Right lobe of liver (tissue), 6 donors: ENCODE results near the gene PIGP. TPM values are rescaled to one million over a fixed set of nuclear protein-coding genes. Genes with fewer than 3 reads are reported as not detected.
A peak's percentile ranks its signal among the peaks of the same experiment; 100 is the strongest.

Source experiments
- ATAC-seq, 4 donors: fragments of 200-7000 bp; cut with Tn5 transposase; one replicate each; pipeline ENCODE4 v1.9.1; 2020; ENCODE audit warnings: mild to moderate bottlenecking in 4 of 4, moderate library complexity in 4 of 4
- DNase-seq, 3 donors: peaks; one replicate each; pipeline ENCODE4 v3.0.0-alpha.2; 2020
- H3K27ac ChIP-seq, 3 donors: fragments of 200-600 bp; one replicate each; pipeline ENCODE4 v1.8.0; 2022
- H3K27me3 ChIP-seq, 2 donors: fragments of 200-600 bp; one replicate each; pipeline ENCODE4 v1.8.0; 2022
- H3K36me3 ChIP-seq, 4 donors: fragments of 200-600 bp; sonication (generic) in 1 of 4; one replicate each; pipeline versions ENCODE4 v1.5.1 to v1.8.0; 2017 to 2022; ENCODE audit warnings: control low read depth in 1 of 4
- H3K4me1 ChIP-seq, 4 donors: fragments of 200-600 bp; sonication (generic) in 1 of 4; one replicate each; pipeline versions ENCODE4 v1.5.1 to v1.8.0; 2017 to 2022; ENCODE audit warnings: control low read depth in 1 of 4
- H3K4me3 ChIP-seq, 3 donors: fragments of 200-600 bp; one replicate each; pipeline ENCODE4 v1.8.0; 2022
- H3K9me3 ChIP-seq, 4 donors: fragments of 200-600 bp; sonication (generic) in 1 of 4; one replicate each; pipeline versions ENCODE4 v1.5.1 to v1.8.0; 2017 to 2022; ENCODE audit warnings: control low read depth in 1 of 4
- POLR2A ChIP-seq: fragments of 450-650 bp; IDR thresholded peaks from one replicate; pipeline ENCODE4 v1.6.1; 2017; ENCODE audit warnings: antibody characterized with exemption, mild to moderate bottlenecking
- WGBS: methylation state at CpG from one replicate; pipeline ENCODE4 v1.1.6; 2018; ENCODE audit warnings: low coverage, low lambda C conversion rate; ENCODE audit not compliant: insufficient coverage; ENCODE audit errors: missing lambda C conversion rate; 5-methylcytosine and 5-hydroxymethylcytosine counted together
- intact Hi-C, 2 donors: fragments of 100-400 bp; cut with DNase I; formaldehyde crosslinking; loops; one replicate each; pipeline versions ENCODE4 v1.11.2 to v1.14.1; 2022
- total RNA-seq, 6 experiments: library from RNA; depleted of rRNA in 2 of 6; stranded (reverse); fragments of >200 nt in 2 of 6; fragmentation: NEBNext Ultra II Directional in 3 of 6; extraction: Animal tissue kit (Norgen Biotek cat#: 25700) in 3 of 6; gene quantifications; one replicate each; pipeline versions ENCODE4 v1.1.0 to v1.2.4, GENCODE V29; 2016 to 2023
- TF ChIP-seq, protein P1 (sequence below), 4 donors: fragments of 200-600 bp in 3 of 4; fragments of 450-650 bp in 1 of 4; IDR thresholded peaks; one replicate each; pipeline versions ENCODE4 v1.5.1 to v1.8.0; 2016 to 2022; ENCODE audit warnings: antibody characterized with exemption in 4 of 4, mild to moderate bottlenecking in 2 of 4
- donor health status: DM: no; HTN: yes; CAD: no.
- donor health status: DM: no; HTN: no; CAD: no.
- donor health status: DM: no; HTN: no; CAD: no.
- donor health status: DM: no; HTN: yes; CAD: no.
- donor health status: DM: no; HTN: yes; CAD: no.

PIGP gene
- total RNA-seq, 6 experiments from 2014 or later: 11.3 to 19.0 (median 17.3) TPM

DNA sequence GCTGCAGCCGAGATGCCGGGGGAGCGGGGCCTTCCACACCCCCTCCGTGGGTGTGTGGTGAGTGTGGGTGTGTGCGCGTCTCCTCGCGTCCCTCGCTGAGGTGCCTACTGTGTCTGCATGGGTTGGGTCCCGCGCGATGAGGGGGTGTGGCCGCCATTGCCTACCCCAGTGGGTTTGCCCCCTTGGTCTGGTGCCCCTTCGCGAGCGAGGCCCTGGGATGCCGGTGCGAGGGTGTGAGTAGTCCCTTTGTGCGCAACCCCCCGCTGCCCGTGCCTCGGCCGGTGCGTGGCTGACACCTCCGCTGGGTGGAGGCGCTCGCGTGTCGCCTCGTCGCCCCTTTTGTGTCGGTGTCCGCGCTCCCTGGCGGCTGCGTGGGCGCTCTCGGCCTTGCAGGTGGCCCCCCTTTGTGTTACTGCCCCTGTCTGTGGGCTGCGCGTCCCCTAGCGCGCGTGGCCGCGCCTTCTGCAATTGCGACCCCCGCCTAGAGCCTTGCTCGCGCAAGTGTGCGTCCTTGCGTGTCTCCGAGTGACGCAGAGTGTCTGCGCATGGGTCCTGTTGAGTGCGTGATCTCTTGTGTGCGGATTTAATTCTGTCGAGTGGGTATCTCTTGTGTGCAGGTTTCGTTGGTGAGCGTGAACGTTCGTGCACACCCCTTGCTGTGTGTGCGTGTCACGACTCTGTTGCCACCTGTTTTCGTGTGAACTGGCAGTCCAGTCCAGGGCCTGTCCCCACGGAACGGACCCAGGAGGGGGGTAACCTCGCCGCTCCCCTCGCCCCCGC, 736 bp upstream of the PIGP start:
- Histone ChIP-seq H3K27ac (peak overlapping the region; percentile 71 to 96 (median 76)), H3K4me3 (peak overlapping the region; percentile 75 to 87 (median 85)), H3K27me3 (no peaks in the 10 kb centered on the region), H3K36me3 (peaks cover 0 to 4% (median 0%) of the 10 kb centered on the region in 4 donors), H3K4me1 (peaks cover 0 to 21% (median 0%) of the 10 kb centered on the region in 4 donors), H3K9me3 (no peaks in the 10 kb centered on the region)
- ATAC-seq (peak; percentile 43 to 63 (median 50)), DNase-seq (peak; percentile 72 to 80 (median 74))
- whole genome bisulfite sequencing: 0% methylated on average over 10 of the region's 70 CpGs
- intact Hi-C loops: no loop called here
- TF ChIP-seq, protein P1, sequence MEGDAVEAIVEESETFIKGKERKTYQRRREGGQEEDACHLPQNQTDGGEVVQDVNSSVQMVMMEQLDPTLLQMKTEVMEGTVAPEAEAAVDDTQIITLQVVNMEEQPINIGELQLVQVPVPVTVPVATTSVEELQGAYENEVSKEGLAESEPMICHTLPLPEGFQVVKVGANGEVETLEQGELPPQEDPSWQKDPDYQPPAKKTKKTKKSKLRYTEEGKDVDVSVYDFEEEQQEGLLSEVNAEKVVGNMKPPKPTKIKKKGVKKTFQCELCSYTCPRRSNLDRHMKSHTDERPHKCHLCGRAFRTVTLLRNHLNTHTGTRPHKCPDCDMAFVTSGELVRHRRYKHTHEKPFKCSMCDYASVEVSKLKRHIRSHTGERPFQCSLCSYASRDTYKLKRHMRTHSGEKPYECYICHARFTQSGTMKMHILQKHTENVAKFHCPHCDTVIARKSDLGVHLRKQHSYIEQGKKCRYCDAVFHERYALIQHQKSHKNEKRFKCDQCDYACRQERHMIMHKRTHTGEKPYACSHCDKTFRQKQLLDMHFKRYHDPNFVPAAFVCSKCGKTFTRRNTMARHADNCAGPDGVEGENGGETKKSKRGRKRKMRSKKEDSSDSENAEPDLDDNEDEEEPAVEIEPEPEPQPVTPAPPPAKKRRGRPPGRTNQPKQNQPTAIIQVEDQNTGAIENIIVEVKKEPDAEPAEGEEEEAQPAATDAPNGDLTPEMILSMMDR (IDR thresholded peaks at IDR 0.05): peak in 1 of 4 donors; percentile 11
- no peak for TF ChIP-seq POLR2A

DNA sequence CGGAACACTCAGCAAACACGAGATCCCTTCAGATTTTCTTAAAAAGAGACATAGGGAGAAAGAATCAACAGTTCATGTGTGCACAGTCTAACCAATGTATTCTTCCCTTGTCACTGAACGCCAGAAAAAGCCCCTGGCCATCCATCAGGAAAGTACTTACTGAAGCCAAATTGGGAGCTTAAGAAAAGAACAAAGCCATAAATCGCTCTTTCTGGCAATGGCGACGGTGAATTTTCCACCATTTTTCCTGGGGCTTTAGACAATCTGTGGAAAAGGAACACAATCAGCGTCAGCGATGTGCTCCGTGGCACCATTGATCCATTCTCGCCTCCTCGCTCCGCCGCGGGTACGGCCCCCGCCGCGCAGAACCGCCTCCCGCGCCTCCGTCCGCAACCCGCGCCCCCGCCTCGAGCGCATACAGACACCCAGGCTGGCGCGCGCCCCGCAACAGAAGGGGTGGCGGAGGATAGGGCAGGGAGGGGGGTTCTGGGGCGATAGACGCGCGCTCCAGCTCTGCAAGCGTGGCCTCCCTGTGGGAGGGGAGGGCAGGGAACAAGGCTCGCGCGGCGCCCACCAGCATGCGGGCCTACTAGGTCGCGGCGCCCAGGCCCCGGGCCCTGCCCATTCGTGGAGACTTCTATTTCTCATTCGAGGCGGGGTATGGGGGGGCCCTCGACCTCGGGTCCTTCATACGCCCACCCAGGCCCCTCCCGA, 440 bp downstream of the PIGP start:
- H3K36me3 ChIP-seq: peaks cover 0 to 6% (median 0%) of the 10 kb centered on the region in 4 donors
- H3K9me3 ChIP-seq: no peaks in the 10 kb centered on the region
- H3K4me1 ChIP-seq: peaks cover 0 to 21% (median 0%) of the 10 kb centered on the region in 4 donors
- peak overlapping the region; percentile 94 to 96 (median 94) for H3K27ac ChIP-seq
- TF ChIP-seq POLR2A: no peak
- TF ChIP-seq, protein P1 (IDR thresholded peaks at IDR 0.05): no peak
- no peaks in the 10 kb centered on the region for H3K27me3 ChIP-seq
- intact Hi-C loops: no loop called here
- DNase-seq (peak; percentile 70 to 86 (median 72)), ATAC-seq (peak; percentile 55 to 83 (median 74))
- 0% methylated on average over 8 of the region's 54 CpGs for WGBS
- peak overlapping the region; percentile 69 to 87 (median 85) for H3K4me3 ChIP-seq

DNA sequence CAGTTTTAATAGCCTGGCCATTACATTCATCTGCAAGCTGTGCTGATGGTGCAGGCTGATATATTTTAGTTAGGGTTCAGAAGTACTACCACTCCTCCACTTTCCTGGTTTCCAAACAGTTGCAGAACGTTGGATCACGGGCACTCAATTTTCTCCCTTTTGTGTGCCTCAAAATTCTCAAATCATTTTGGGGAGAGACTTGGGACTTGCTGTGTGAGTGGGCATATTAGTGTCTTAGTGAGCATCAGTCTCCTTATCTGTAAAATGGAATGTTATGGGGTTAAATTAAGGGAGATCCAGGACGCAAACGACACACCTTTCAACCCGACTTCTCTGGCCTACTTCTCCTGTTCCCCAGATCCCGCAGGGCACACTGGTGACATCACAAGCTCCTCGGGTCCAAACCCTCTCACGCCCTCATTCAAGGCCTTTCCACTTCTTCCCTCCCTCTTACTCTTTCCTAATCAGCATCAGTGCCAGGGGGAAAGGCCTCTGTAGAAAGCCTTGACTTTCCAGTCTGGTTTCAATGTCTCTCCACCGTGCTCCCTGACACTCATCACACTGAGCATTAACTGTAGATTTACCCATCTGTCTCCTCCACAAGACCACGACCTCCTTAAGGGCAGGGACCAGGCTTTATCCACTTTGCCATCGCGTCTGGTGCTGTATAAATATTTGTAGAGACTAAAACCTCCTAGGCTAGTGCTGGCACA, 1.2 kb downstream of the PIGP start:
- ATAC-seq (no peak), DNase-seq (no peak)
- Histone ChIP-seq H3K4me1 (peaks cover 0 to 21% (median 0%) of the 10 kb centered on the region in 4 donors), H3K36me3 (peaks cover 0 to 6% (median 0%) of the 10 kb centered on the region in 4 donors), H3K4me3 (peak overlapping the region; percentile 69 to 87 (median 85)), H3K27ac (peak overlapping the region; percentile 94 to 96 (median 94)), H3K27me3 (no peaks in the 10 kb centered on the region), H3K9me3 (no peaks in the 10 kb centered on the region)
- intact Hi-C loops: no loop called here
- no peak for TF ChIP-seq POLR2A
- TF ChIP-seq, protein P1 (IDR thresholded peaks at IDR 0.05): no peak
- 32% methylated on average over 12 of the region's 12 CpGs for WGBS

DNA sequence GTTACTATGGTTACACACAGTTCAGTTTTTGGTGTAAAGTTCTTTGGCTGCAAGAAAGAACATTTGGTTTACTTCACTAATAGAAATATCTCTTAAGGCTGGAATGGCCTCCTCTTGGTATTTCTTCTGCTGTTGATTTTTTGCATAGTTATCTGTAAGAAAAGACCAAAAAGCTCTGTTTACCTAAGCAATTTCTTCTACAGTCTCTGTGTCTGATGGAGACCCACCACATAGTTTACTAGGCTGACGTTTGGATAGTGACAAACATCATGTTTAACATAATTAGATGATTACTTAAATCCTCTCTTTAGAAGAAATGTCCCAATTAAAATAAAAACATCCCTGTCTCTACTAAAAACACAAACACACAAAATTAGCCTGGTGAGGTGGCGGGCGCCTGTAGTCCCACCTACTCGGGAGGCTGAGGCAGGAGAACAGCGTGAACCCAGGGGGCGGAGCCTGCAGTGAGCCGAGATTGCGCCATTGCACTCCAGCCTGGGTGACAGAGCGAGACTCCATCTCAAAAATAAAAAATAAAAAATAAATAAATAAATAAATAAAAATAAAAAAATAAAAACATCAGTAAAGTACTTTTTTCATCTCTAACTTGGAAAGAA, 7.2 kb downstream of the PIGP start:
- no peak for DNase-seq
- no peak for TF ChIP-seq POLR2A
- TF ChIP-seq, protein P1 (IDR thresholded peaks at IDR 0.05): no peak
- no peak for ATAC-seq
- H3K27me3 ChIP-seq: no peaks in the 10 kb centered on the region
- WGBS: 95% methylated on average over 5 of the region's 9 CpGs
- H3K9me3 ChIP-seq: no peaks in the 10 kb centered on the region
- H3K4me3 ChIP-seq: no peak overlapping the region
- H3K4me1 ChIP-seq: no peaks in the 10 kb centered on the region
- peaks cover 0 to 8% (median 2%) of the 10 kb centered on the region in 4 donors for H3K36me3 ChIP-seq
- H3K27ac ChIP-seq: no peak overlapping the region
- intact Hi-C loops: no loop called here
